22Rv1 (cell line): ENCODE measurements around the gene CFAP20.

Source experiments
- ZFX ChIP-seq: fragments of 450-650 bp; IDR thresholded peaks from 2 replicates; pipeline ENCODE4 v1.6.1; 2017; ENCODE audit warnings: antibody characterized with exemption, borderline replicate concordance
- TF ChIP-seq, protein P1 (sequence below): fragments of 450-650 bp; IDR thresholded peaks from 2 replicates; pipeline ENCODE4 v1.5.1; 2017; ENCODE audit warnings: mild to moderate bottlenecking

DNA sequence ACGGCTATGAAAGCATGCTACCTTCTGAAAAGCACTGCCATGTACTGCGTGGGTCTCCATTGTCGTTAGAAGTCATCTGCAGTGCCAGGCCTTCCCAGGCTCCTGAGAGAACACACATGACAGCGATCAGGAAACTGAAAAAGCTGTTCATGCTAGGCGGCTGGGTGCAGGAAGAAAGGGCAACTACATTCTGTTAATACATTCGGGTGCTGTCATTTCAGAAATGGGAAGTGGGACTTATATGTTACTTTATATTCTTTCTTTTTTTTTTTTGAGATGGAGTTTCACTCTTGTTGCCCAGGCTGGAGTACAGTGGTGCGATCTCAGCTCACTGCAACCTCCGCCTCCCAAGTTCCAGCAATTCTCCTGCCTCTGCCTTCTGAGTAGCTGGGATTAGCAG, 19.9 kb downstream of the CFAP20 start:
- TF ChIP-seq, protein P1, sequence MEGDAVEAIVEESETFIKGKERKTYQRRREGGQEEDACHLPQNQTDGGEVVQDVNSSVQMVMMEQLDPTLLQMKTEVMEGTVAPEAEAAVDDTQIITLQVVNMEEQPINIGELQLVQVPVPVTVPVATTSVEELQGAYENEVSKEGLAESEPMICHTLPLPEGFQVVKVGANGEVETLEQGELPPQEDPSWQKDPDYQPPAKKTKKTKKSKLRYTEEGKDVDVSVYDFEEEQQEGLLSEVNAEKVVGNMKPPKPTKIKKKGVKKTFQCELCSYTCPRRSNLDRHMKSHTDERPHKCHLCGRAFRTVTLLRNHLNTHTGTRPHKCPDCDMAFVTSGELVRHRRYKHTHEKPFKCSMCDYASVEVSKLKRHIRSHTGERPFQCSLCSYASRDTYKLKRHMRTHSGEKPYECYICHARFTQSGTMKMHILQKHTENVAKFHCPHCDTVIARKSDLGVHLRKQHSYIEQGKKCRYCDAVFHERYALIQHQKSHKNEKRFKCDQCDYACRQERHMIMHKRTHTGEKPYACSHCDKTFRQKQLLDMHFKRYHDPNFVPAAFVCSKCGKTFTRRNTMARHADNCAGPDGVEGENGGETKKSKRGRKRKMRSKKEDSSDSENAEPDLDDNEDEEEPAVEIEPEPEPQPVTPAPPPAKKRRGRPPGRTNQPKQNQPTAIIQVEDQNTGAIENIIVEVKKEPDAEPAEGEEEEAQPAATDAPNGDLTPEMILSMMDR: no peak
- no peak for TF ChIP-seq ZFX
